ENCODE data around the gene ST3GAL6.
"Not testable (repeated sequence)": the region's sequence is repeated elsewhere in the genome, so short reads cannot be mapped to it uniquely, and the experiment has no call there.

Gene ST3GAL6

DNA sequence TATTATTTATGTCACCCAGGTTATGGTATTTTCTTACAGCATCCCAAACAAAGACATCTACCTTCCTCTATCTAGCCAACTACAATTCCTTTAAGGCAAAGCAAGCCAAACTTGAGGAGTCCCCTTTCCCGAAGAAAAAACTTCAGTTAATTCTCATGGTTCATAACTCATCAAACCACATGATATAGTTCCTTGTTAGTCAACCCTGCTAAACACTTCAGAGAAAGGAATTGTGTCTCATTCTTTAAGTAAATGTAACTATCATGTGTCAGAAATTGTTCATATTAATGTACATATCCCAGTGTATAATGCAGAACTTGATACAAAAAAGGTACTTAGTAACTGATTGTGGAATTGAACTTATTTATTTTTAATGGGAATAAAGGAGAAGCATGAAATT is 44.4 kb downstream of the ST3GAL6 start:
- DNase-seq: no peak

DNA sequence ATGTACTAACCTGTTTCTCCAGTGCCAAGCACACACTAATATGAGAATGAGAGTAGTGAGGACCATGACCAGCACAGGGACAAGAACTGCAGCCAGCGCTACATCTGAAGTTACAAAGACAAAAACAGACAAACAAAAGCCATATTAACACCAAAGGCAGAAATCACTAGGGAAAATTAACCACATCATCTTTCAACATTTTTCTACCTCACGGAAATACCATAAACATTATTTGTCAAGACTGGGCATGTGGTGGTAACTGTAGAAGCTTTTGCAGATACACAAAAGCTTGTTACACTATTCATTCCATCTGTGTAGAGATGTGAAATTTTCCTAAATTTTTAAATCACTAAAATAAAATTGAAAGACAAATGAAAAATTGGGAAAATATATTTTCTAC is 44.9 kb downstream of the ST3GAL6 start:
- no peak for DNase-seq

DNA sequence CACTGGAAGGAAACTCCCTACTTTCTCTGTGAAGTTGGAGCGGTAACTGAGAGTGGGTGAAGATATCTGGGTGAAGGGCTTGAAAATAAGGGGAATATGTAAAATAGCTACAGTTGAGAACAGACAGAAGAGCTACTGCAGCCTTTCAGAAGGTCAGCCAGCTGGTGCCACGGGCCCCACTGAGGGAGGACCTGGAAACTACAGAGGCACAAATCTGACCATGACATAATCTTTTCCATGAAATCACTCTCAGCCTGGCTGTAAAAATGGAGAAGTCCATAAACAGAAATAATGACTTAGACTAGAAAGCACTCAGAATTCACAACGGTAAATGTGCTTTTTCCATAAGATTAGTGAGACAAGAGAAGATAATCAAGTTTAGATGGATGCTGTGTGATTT is 46.4 kb downstream of the ST3GAL6 start:
- DNase-seq: no peak

DNA sequence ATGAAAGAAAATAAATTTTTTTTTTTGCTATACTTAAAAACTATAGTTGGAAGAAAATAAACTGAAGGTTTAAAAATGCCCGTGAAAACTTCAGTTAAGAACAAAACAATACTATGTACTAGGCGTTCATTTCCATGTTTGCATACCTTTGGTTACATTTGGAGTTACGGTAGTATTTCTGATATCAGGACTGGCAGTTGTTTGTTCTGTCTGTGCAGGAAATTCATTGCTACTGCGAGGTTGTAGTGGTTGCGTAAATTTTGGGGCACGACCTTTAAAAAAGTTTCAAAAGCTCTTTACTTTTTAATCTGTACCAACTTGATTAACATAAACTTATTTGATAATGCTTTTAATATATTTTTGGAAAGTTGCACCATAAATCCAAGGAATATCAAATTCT is 47.9 kb downstream of the ST3GAL6 start:
- DNase-seq: no peak

GRCh38 chr3:98812851-98813374 is 49.8 kb downstream of the ST3GAL6 start:
- peak; percentile 11 for DNase-seq

- no peak for DNase-seq
Measured at GRCh38 chr3:98814817-98815420, 51.8 kb downstream of the ST3GAL6 start.

GRCh38 chr3:98817547-98818041 is 54.5 kb downstream of the ST3GAL6 start:
- DNase-seq: peak; percentile 32

DNA sequence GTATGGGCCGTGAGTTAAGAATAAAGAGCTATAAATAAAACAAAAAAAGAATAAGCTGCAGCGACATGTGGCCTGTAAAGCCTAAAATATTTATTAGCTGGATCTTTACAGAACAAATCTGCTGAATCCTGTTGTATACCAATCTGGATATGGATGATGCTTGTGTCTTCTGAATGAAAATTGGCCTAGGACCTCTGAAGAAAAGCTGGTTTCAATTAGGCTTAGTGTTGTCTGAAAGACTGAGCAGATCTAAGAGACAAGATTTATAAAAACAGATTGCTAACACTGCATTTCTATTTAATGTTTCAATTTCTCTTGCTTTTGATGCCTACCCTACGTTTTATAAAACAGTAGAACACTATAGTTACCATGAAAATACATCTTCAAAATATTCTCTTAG is 57.9 kb downstream of the ST3GAL6 start:
- no peak for DNase-seq

DNA sequence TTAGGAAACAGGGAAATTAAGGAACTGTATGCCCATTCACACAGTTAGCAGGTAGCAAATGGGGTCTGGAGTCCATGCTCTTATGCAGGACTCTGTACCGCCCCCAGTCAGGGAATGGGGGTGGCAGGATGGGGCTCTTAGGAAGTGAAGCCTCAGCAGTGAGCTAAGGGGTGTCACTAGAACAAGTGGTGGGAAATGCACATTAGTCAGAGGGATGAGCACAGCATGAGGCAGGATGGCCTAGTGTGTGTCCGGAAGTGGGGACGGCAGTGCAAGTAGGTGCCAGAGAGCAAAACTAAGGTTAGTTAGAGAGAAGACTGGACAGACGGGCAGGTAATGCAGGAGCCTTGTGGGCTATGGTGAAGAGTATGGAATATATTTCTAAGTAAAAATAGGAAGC is 60.7 kb downstream of the ST3GAL6 start:
- DNase-seq: no peak

GRCh38 chr3:98824256-98824655 is 61.1 kb downstream of the ST3GAL6 start:
- DNase-seq: no peak

DNA sequence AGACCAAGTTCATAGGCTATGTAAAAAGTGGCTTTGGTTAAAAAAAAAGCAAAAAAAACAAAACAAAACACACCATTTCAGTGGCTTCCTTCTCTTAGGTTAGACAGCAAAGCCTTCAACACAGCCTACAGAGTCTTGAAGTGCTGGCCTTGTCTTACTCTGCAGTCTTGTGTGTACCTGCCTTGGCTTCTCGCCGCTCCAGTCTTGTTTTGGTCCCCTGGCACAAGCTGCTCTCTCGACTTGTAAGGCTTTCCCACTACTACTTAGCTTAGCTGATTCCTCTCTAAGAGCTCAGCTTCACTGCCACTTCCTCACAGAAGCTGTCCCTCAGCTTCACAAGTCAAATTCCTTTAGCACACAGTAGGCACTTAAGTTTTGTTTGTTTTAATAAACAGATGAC is 63.0 kb downstream of the ST3GAL6 start:
- no peak for DNase-seq

DNA sequence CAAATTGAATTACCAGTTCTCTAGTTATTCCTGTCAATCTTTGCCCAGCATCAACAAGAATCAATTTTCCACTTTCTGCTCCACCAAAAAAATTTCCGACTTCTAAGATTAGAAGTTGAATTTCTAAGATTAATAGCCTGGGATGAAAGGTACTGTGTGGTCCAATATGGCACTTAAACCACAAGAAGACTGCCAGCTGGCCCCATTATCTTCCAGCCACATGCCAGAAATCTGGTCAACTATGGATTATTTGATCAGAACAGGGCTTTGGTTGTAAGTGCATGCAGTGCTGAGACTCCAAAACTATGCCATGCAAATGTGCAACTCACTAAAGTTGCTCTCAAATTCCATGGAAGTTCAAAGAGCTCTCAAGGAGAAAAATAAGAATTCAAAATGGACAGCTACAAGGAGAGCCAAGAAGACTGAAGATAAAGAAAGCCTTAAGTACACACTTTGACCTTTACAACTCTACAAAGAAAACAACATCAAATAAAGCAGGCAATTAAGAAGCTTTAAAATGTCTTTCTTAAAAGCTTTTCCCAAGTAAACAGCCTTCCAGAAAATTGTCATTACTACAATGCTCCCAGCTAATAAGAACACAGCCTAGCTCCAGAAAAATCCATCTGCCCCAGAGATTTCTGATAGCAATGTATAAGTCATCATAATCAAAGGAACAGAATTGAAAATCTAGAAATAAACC is 64.2 kb downstream of the ST3GAL6 start:
- no peak for DNase-seq

GRCh38 chr3:98829246-98829832 is 66.2 kb downstream of the ST3GAL6 start:
- DNase-seq: no peak

DNA sequence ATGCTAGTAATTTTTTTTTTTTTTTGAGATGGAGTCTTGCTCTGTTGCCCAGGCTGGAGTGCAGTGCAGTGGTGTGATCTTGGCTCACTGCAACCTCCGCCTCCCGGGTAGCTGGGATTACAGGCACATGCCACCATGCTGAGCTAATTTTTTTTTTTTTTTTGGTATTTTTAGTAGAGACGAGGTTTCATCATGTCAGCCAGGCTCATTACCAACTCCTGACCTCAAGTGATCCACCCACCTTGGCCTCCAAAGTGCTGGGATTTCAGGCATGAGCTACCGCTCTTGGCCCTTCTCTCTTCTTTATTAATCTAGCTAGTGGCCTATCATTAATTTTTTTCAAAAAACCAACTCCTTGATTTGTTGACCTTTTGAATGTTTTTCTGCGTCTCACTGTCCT is 67.9 kb downstream of the ST3GAL6 start:
- not testable (repeated sequence) for DNase-seq

DNA sequence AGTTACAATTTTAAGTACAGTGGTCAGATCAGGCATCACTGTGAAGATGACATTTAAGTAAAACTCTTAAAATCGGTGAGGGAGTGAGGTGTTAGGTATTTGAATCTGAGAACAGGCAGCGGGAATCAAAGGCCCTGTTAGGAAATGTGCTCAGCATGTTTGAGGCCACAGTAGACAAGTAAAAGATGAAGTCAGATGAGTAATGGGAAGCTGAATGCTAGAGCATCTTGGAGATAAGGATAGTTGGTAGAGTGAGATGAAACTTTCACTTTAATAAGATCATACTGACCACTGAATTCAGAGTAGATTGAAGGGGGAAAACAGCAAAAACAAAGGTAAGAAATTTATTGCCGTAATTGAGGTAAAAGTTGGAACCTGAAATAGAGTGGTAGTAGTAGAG is 76.7 kb downstream of the ST3GAL6 start:
- no peak for DNase-seq

DNA sequence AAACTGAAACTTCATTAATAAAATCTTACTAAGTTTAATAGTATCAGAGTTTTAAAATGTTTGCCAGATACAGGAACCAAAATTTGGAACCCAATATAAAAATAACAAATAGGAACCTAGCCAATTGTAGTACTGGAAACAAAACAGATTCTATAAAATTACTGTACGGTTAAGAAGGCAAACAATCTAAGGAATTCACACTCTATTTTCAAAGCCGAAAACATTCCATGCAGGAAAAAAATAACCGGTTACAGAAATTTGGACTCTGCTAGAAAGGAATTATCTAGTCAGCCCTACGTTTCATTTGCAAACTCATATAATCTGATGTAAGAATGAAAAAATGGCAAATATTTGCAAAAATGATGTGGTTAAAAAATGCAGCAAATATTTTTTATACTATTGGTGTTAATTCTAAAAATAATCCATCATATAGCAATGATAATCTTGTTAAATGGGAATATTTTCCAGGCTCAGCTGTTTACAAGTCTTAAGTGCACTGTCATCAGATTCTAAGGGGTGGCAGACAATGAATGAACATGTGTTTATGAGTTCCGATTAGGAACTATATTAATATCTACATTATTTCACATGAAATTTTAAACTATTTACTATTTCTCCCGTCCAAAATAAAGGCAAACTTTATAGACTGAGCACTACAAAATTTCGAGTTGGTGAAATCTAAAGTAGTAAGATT is 80.3 kb downstream of the ST3GAL6 start:
- no peak for DNase-seq

All from NCI-H748 treated with DMSO at 0.1 percent for 48 hours (cell line).